NCI-H748 treated with DMSO at 0.1 percent for 48 hours (cell line): ENCODE data around the gene FOXC1.

Source experiments
- DNase-seq: peaks from one replicate; lab custom pipeline; 2025; lab: John Stamatoyannopoulos, UW

The FOXC1 gene

DNA sequence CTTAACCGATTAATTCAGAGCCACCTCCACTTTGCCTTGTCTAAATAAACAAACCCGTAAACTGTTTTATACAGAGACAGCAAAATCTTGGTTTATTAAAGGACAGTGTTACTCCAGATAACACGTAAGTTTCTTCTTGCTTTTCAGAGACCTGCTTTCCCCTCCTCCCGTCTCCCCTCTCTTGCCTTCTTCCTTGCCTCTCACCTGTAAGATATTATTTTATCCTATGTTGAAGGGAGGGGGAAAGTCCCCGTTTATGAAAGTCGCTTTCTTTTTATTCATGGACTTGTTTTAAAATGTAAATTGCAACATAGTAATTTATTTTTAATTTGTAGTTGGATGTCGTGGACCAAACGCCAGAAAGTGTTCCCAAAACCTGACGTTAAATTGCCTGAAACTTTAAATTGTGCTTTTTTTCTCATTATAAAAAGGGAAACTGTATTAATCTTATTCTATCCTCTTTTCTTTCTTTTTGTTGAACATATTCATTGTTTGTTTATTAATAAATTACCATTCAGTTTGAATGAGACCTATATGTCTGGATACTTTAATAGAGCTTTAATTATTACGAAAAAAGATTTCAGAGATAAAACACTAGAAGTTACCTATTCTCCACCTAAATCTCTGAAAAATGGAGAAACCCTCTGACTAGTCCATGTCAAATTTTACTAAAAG lies 2.7 kb downstream of the FOXC1 start:
- no peak for DNase-seq

DNA sequence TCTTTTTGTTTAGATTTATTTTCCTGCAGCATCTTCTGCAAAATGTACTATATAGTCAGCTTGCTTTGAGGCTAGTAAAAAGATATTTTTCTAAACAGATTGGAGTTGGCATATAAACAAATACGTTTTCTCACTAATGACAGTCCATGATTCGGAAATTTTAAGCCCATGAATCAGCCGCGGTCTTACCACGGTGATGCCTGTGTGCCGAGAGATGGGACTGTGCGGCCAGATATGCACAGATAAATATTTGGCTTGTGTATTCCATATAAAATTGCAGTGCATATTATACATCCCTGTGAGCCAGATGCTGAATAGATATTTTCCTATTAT lies 3.2 kb downstream of the FOXC1 start:
- DNase-seq = no peak

GRCh38 chr6:1613346-1613687 lies 3.6 kb downstream of the FOXC1 start:
- no peak for DNase-seq

DNA sequence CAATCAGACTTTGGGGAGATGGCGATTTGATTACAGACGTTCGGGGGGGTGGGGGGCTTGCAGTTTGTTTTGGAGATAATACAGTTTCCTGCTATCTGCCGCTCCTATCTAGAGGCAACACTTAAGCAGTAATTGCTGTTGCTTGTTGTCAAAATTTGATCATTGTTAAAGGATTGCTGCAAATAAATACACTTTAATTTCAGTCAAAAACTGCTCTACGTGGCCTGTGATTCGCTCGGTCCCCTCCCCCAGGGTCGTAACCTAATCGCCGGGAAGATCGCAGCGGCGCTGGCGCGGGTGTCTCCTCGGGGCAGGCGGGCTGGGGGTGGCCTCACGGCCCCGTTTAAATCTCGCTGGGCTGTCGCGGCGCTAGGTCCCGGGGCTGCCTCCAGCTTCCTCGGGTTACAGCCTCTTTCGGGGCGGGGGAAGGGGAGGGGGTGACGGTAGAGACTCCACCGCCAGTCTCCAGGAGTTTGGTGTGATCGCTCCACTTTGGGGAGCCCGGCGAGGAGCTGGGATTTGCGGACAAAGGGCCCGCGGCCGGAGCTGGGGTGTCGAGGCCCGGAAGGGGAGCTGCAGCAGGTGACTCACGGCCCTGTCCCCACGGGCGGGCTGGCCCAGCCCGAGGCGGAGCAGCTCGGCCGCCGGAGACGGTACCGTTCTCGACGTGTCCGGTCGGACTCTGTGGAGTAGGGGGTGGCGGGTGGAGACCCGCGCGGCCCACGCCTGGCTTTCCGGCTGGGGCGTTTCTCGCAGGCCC lies 4.2 kb downstream of the FOXC1 start:
- DNase-seq = peak; percentile 38

DNA sequence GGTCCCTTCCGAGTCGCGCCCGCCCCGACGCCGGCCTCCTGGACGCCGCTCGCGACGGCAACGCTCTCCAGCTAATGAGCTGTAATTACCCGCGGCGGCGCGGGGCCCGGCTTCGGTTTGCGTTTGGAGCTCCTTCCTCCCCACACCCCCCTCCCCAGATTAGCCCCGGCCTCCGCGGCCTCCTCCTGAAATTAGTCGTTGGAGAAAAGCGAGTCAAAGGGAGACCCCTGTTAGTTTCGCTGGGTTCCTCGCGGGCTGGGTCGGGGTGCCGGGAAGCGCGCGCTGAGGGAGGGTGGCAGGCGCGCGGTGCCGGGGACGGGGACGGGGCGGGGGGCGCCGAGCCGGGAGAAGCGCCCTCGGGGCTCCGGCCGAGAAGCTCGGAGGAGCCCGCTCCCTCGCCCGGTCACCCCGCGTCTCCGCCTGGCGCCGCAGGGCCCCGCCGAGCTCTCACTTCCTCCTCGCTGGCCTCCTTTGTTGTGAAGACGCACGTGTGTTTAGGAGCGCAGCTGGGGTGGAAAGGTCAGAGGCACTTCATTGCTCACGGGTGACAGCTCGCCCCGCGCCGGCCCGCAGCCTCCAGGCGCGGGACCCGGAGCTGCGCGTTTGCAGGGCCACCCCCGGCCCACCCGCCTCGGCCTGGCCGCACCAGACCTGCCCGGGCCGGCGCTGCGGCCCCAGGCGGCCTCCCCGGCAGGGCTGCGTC lies 4.9 kb downstream of the FOXC1 start:
- no peak for DNase-seq

GRCh38 chr6:1615151-1615852 lies 5.6 kb downstream of the FOXC1 start:
- no peak for DNase-seq

DNA sequence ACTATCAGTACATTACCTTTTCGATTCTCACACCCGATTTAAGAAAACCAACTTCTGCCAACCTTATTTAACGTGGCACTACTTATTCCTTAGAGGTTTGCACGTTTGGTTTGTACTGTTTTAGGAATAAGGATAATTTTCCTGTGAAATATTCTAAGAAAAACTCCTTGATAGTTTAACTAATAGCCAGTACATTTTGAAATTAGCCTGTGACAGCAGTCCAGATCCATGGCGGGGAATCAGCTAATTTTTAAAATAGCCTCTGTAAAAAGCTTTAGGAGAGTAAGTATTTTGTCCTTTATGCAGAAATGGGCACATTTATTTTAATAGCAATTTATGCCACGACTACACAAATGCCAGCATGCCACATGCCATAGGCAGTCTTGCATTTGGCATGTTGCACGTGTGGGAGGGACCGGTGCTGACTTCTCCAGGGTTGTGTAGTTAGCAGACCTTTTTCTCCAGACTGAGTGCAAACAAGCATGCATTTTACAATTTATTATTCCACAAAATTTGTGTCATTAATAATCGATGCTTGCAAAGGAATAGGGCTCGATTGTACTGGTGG lies 6.2 kb downstream of the FOXC1 start:
- no peak for DNase-seq

- DNase-seq = no peak
These were observed 7.2 kb downstream of the FOXC1 start for GRCh38 chr6:1616701-1617463.

DNA sequence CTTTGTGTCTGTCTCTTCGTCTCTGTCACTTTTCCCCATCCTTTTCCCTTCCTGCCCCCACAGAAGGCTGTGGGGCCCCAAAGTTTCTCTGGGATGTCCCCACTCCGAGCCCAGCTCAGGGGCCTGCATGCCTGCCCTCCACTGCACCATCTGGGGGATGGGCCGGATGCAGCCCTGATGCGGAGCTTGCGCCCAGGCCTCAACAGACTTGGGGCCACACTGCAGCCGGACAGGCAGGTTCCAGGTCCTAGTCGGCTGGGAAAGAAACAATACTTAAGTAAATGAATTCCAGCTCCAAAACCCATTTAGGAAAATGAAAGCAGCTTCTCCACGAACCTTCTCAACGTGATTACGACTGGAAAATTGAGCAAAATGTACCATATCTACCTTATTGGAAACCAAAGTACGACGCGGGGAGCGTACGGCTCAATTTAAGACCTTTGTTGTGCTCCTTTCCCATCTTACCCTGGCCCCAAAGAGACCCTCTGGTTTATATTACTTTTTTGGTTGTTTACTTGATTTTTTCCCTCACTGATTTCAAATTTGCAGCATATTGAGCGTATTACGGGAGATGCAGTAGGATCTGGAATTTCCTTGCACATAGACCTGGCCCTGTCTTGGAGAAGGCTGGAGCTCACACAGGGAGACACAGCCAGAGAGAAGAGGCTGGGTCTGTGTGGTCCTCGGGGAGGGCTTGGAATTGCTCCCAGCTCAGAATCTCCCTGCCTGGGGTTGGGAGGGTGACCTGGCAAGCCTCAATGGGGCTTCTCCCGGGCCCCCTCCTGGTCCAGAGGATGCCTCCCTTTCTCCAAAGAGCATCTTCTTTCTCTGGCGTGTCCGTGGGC lies 8.0 kb downstream of the FOXC1 start:
- no peak for DNase-seq

DNA sequence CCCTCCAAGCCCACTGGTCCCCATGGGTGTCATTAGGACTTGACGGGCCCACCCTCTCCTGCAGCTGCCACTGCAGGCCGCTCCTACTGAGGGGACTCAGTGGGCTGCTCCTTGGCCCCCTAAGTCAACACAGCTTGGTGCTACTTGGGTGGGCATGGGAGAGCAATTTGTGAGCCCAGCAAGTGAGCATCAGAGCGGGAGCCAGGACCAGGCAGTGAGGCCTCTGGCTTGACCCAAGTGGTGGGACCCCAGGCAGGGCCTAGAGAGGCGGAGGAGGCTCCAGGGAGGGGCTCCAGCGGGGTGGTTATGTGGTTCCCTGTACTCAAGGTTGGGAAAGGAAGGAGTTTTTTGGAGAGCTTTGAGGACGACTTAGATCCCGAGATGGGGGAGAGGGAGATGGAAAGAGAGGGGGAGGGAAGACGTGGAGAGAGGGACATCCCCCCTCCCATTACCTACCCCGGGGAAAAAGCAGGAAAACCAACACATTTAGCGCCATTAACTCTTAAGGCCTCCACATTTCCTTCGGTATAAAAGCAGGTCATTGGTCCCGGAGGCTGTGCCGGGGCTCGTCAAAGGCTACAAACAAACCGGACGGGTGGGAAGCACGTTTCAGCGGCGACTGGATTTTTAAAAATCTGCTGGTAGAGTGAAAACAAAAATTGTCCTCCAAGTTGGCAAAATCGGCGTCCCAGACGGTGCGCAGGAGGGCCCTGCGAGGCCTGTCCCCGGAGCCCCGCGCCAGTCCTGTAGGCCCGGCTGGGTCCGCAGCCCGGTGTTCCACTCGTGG lies 8.8 kb downstream of the FOXC1 start:
- DNase-seq = no peak

DNA sequence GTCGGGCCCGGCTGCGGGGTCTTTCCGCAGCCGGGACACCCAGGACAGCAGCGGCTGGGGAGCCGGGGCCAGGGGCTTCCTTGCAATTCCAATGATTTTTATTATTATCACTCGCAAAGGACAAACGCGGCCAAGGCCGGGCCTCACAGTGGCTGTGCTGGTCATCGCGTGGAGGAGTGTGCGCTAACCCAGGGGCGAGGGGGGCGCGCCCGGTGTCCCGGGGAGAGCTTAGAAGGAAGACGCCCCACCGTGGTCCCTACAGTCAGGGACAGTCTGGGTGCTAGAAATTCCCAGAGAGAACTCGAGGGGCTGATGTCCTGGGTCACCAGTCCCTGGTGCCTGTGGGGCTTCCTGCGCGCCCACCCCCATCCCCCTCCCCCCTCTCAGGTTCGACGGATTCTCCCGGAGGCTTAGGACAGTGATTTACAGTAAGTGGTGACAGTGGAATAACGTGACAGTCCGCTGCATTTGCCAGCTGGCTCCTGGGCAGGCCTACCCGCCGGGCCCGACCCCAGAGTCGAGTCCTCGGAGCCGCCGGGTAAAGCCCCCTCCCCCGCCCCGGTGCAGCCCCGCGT lies 9.5 kb downstream of the FOXC1 start:
- no peak for DNase-seq

DNA sequence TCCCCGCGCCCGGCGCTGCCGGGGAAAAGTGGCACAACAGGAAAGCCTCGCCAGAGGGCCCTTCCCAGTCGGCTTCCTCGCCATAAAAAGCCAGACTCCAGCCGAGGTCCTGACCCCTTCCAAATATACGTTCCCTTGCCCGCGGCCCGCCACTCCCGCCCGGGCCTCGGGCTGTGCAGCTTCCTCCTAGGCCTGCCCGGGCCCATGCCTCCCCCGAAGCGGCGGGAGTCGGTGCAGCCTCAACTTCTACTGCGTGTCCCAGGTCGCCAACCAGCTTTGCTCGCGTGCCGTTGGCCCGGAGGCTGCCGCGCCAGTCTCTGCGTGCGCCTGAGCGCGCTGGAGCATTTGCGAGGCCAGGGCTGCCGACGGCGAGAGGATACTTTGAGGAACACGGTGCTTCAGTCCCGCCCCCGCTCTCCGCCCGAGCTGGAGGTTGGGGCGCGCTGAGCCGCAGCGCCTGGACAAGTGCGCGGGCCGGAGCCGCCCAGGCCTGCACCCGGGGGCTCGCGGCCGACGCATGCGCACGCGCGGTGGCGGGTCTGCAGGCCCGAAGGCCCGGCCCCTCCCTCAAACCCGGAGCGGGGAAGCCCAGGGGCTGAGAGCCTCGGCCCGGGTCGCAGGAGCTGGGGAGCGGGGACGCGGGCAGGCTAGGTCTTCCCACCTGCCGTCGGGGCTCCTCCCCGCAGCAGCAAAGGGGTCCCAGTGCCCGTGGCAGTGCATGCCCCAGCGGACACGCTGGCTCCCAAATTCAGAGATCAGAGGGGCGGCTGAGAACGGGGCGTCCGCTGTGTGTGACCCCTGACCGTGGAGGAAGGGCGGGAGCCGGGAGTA lies 10.2 kb downstream of the FOXC1 start:
- DNase-seq = no peak

DNA sequence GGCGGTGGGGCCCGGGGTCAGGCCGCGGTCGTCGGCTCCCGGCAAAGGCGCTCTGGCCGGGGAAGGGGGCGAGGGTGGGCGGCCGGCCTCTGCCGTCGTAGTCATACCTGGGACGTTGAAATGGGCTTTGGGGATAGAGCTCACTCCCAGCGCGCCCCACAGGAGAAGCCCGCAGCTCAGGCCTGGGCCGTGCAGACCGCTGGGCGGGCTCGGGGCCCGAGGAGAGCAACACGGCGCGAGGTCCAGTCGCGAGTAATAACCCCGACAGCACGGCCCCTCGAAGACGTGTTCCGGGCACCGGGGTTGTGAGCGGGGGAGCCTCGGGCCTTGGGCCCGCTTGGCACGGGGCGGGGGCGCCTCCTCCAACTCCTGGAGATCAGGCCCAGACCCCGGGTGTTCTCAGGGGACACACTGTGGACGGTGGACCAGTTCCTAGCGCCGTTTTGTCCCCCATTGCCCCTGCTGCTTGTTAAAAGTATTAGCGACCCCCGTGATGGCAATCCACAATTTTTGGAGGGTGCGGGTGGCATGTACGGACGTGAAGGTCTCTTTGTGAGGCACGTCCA lies 10.9 kb downstream of the FOXC1 start:
- no peak for DNase-seq

- DNase-seq = no peak
These were observed 11.5 kb downstream of the FOXC1 start for GRCh38 chr6:1621070-1621701.

DNA sequence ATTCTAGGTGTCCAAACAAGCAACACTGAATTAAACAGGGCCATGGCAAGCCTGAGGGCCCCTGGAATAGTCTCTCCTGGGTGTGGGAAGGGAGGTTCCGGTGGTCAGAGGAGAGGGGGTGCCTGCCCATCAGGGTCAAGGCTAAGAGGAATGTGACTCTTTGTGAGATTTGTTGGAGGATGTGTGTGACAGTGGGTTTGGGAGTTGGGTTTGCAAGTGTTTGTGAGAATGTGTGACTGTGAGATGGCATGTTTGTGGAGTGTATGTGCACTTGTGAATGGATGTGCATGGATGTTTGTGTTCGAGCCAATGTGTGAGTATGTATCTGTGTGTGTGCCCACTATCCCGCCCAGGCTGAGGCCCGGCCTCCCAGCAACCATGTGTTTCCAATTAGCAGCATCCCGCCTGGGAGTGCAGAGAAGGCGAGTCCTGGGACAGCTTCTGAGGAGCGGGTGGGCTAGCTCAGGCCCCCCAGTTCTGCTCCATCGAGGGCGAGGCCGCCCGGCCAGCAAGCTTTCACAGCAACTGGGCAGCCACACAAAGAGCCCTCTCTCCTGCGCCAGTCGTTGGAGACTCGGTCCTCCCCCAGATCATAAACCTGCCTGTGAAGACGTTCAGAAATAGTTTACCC lies 12.6 kb downstream of the FOXC1 start:
- DNase-seq = no peak

GRCh38 chr6:1622851-1623768 lies 13.4 kb downstream of the FOXC1 start:
- no peak for DNase-seq

DNA sequence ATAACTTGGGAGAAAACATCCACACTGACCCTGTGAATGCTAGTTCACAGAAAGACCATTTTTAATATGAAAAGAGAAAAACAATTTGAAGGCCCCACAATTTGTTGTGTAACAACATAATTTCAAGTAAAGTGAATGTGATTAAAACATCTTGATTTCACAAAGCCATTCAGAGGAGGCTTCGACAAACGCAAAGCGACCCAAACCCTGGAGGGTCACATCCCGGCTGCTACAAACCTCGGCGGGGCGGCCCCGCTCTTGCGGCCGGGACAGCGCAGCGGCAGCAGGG lies 14.0 kb downstream of the FOXC1 start:
- DNase-seq = no peak
